Pancreas (tissue), 10 donors: ENCODE data around the gene GATA6. TPM values are rescaled to one million over a fixed set of nuclear protein-coding genes. Genes with fewer than 3 reads are reported as not detected.

Experiments used
- ATAC-seq, 4 donors: fragments of 200-7000 bp; cut with Tn5 transposase; one replicate each; pipeline versions ENCODE4 v1.8.0 to v1.9.1; 2020; ENCODE audit warnings: mild to moderate bottlenecking in 4 of 4, moderate library complexity in 4 of 4
- DNase-seq, 6 donors: peaks; one replicate each; pipeline ENCODE4 v3.0.0-alpha.2; 2020
- FAIRE-seq: peaks from 2 replicates; lab custom pipeline; 2012; peaks lifted over from hg19 to GRCh38; lab: Jason Lieb, UNC
- H3K27ac ChIP-seq, 4 donors: fragments of 200-600 bp; sonication (generic); 1 replicate in 3 of 4; 2 replicates in 1 of 4; pipeline versions ENCODE4 v1.5.0 to v1.8.0; 2020
- H3K27me3 ChIP-seq, 4 donors: fragments of 200-600 bp; one replicate each; pipeline ENCODE4 v1.8.0; 2021
- H3K36me3 ChIP-seq, 3 donors: fragments of 200-600 bp; sonication (generic) in 1 of 3; one replicate each; pipeline versions ENCODE4 v1.5.0 to v1.8.0; 2020 to 2021
- H3K4me1 ChIP-seq, 3 donors: fragments of 200-600 bp; one replicate each; pipeline ENCODE4 v1.8.0; 2021
- H3K4me3 ChIP-seq, 4 donors: fragments of 200-600 bp; sonication (generic) in 2 of 4; one replicate each; pipeline versions ENCODE4 v1.5.0 to v1.8.0; 2020 to 2021
- H3K9me3 ChIP-seq, 4 donors: fragments of 200-600 bp; one replicate each; pipeline ENCODE4 v1.8.0; 2021
- CTCF ChIP-seq, 4 donors: fragments of 200-600 bp; sonication (generic) in 3 of 4; IDR thresholded peaks; one replicate each; pipeline versions ENCODE4 v1.5.0 to v1.8.0; 2021; ENCODE audit warnings: antibody characterized with exemption in 4 of 4
- WGBS, 2 donors: extraction: QIAGEN DNeasy Blood & Tissue Kit; methylation state at CpG; one replicate each; pipeline ENCODE4 v1.1.7; 2013; 5-methylcytosine and 5-hydroxymethylcytosine counted together
- intact Hi-C, 3 donors: fragments of 100-400 bp; cut with DNase I; formaldehyde crosslinking; loops; one replicate each; pipeline versions ENCODE4 v1.11.1 to v1.14.2; 2022
- polyA plus RNA-seq, 2 donors: library from polyadenylated mRNA; stranded (reverse); fragments of 200-250 nt; gene quantifications; one replicate each; pipeline ENCODE4 v1.2.3, GENCODE V29; 2013
- total RNA-seq, 6 donors: library from RNA; stranded (reverse); fragmentation: NEBNext Ultra II Directional in 4 of 6; extraction: Animal tissue kit (Norgen Biotek cat#: 25700) in 4 of 6; gene quantifications; one replicate each; pipeline versions ENCODE4 v1.2.1 to v1.2.4, GENCODE V29; 2021 to 2023
- donor health status: healthy with polysubstance abuse.
- donor health status: DM: no; HTN: no; CAD: no; lungs with moderate emphysema.
- donor health status: DM: no; HTN: no; CAD: no.
- donor health status: control.
- donor health status: control.
- donor health status: Bipolar disorder and iron deficiency.
- donor health status: DM: yes; HTN: yes; CAD: no.
- donor health status: DM: no; HTN: no; CAD: no.
- donor health status: DM: no; HTN: no; CAD: no.
- donor health status: DM: yes; HTN: yes; CAD: no.

GATA6 gene
- total and polyA plus RNA-seq, 8 donors: 15.4 to 36.4 (median 21.8) TPM

- intact Hi-C loops: loop anchor here in 2 of 3 donors (10.0 kb wide), 2 partner anchors 171 to 391 kb away; no protein-coding TSS in a partner anchor
Observed at GRCh38 chr18:22173928-22174301, 4.5 kb downstream of the GATA6 start.

GRCh38 chr18:22174341-22175145 lies 5.2 kb downstream of the GATA6 start:
- ATAC-seq (peak in 2 of 4 donors; percentile 27 to 31), DNase-seq (peak in 2 of 6 donors; percentile 4 to 56), FAIRE-seq (no peak)
- no peaks in the 10 kb centered on the region for H3K27me3 ChIP-seq
- peaks cover 0 to 14% (median under 1%) of the 10 kb centered on the region in 3 donors for H3K4me1 ChIP-seq
- 6 to 8% methylated on average over 6 of the region's 6 CpGs for WGBS, 2 donors
- peak overlapping the region; percentile 56 to 99 (median 81) for H3K27ac ChIP-seq
- H3K4me3 ChIP-seq: peak overlapping the region; percentile 14 to 90 (median 78)
- TF ChIP-seq CTCF (IDR thresholded peaks at IDR 0.05): no peak
- H3K9me3 ChIP-seq: no peaks in the 10 kb centered on the region
- intact Hi-C loops: loop anchor here in 2 of 3 donors (10.0 kb wide), 2 partner anchors 170 to 390 kb away; no protein-coding TSS in a partner anchor
- H3K36me3 ChIP-seq: peaks cover 0 to 11% (median 0%) of the 10 kb centered on the region in 3 donors

More at GRCh38 chr18:22173928-22174301, 4.5 kb downstream of the GATA6 start:
- H3K9me3 ChIP-seq: no peaks in the 10 kb centered on the region
- peaks cover 0 to 11% (median 0%) of the 10 kb centered on the region in 3 donors for H3K36me3 ChIP-seq
- H3K27ac ChIP-seq: peak overlapping the region; percentile 56 to 99 (median 81)
- TF ChIP-seq CTCF (IDR thresholded peaks at IDR 0.05): no peak
- ATAC-seq: peak in 1 of 4 donors; percentile 0
- no peak for FAIRE-seq
- DNase-seq: peak in 1 of 6 donors; percentile 34
- no peaks in the 10 kb centered on the region for H3K27me3 ChIP-seq
- peak overlapping the region; percentile 14 to 90 (median 78) for H3K4me3 ChIP-seq
- H3K4me1 ChIP-seq: peaks cover 0 to 7% (median 0%) of the 10 kb centered on the region in 3 donors
- WGBS, 2 donors: 9 to 15% methylated on average over 6 of the region's 6 CpGs

GRCh38 chr18:22175346-22175745 lies 6.0 kb downstream of the GATA6 start:
- intact Hi-C loops: loop anchor here in 2 of 3 donors (10.0 kb wide), 2 partner anchors 169 to 389 kb away; no protein-coding TSS in a partner anchor
- ATAC-seq (peak; percentile 8 to 40 (median 23)), FAIRE-seq (no peak), DNase-seq (peak in 1 of 6 donors; percentile 37)
- peaks cover 4 to 22% (median 9%) of the 10 kb centered on the region in 3 donors for H3K4me1 ChIP-seq
- 14 to 15% methylated on average over 4 of the region's 4 CpGs for WGBS, 2 donors
- no peak for TF ChIP-seq CTCF (IDR thresholded peaks at IDR 0.05)
- H3K4me3 ChIP-seq: peak overlapping the region in 3 of 4 donors; percentile 69 to 90 (median 88)
- peaks cover 0 to 11% (median 0%) of the 10 kb centered on the region in 3 donors for H3K36me3 ChIP-seq
- no peaks in the 10 kb centered on the region for H3K9me3 ChIP-seq
- peak overlapping the region; percentile 56 to 99 (median 81) for H3K27ac ChIP-seq
- H3K27me3 ChIP-seq: no peaks in the 10 kb centered on the region

- FAIRE-seq: no peak
- H3K9me3 ChIP-seq: no peaks in the 10 kb centered on the region
- peak overlapping the region; percentile 56 to 99 (median 81) for H3K27ac ChIP-seq
- H3K4me3 ChIP-seq: peak overlapping the region; percentile 3 to 88 (median 53)
- peaks cover 7 to 33% (median 16%) of the 10 kb centered on the region in 3 donors for H3K4me1 ChIP-seq
- H3K36me3 ChIP-seq: peaks cover 0 to 13% (median 0%) of the 10 kb centered on the region in 3 donors
- no peak for TF ChIP-seq CTCF (IDR thresholded peaks at IDR 0.05)
- intact Hi-C loops: loop anchor here in 2 of 3 donors (10.0 kb wide), 2 partner anchors 168 to 388 kb away; no protein-coding TSS in a partner anchor
- peak; percentile 9 to 44 (median 18) for ATAC-seq
- no peaks in the 10 kb centered on the region for H3K27me3 ChIP-seq
- WGBS, 2 donors: 5 to 11% methylated on average over 65 to 71 of the region's 71 CpGs
- peak in 3 of 6 donors; percentile 51 to 81 (median 73) for DNase-seq
Observed at GRCh38 chr18:22176420-22177326, 7.3 kb downstream of the GATA6 start.
